Measurements from ENCODE around the gene CA7.

GRCh38 chr16:66851166-66851964 is 7.2 kb downstream of the CA7 start:
- no peak for TF ChIP-seq EP300 (conservative IDR thresholded peaks at IDR 0.05; ENCODE audit: poor library complexity, severe bottlenecking)
- no peak for TF ChIP-seq RAD21 (conservative IDR thresholded peaks at IDR 0.05)
- TF ChIP-seq MXI1 (conservative IDR thresholded peaks at IDR 0.05; ENCODE audit: poor library complexity, severe bottlenecking), result no peak
- no peak for TF ChIP-seq EZH2 (IDR thresholded peaks at IDR 0.05; ENCODE audit: borderline replicate concordance, insufficient read depth, low read length, poor library complexity, severe bottlenecking)
- TF ChIP-seq SMC3 (conservative IDR thresholded peaks at IDR 0.05; ENCODE audit: poor library complexity), result no peak
- TF ChIP-seq CTCF (IDR thresholded peaks at IDR 0.05; ENCODE audit: poor library complexity, severe bottlenecking), result no peak
- no peak for TF ChIP-seq TAF1 (IDR thresholded peaks at IDR 0.05; ENCODE audit: low read depth)
- TF ChIP-seq, protein P1, sequence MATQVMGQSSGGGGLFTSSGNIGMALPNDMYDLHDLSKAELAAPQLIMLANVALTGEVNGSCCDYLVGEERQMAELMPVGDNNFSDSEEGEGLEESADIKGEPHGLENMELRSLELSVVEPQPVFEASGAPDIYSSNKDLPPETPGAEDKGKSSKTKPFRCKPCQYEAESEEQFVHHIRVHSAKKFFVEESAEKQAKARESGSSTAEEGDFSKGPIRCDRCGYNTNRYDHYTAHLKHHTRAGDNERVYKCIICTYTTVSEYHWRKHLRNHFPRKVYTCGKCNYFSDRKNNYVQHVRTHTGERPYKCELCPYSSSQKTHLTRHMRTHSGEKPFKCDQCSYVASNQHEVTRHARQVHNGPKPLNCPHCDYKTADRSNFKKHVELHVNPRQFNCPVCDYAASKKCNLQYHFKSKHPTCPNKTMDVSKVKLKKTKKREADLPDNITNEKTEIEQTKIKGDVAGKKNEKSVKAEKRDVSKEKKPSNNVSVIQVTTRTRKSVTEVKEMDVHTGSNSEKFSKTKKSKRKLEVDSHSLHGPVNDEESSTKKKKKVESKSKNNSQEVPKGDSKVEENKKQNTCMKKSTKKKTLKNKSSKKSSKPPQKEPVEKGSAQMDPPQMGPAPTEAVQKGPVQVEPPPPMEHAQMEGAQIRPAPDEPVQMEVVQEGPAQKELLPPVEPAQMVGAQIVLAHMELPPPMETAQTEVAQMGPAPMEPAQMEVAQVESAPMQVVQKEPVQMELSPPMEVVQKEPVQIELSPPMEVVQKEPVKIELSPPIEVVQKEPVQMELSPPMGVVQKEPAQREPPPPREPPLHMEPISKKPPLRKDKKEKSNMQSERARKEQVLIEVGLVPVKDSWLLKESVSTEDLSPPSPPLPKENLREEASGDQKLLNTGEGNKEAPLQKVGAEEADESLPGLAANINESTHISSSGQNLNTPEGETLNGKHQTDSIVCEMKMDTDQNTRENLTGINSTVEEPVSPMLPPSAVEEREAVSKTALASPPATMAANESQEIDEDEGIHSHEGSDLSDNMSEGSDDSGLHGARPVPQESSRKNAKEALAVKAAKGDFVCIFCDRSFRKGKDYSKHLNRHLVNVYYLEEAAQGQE (IDR thresholded peaks at IDR 0.05; ENCODE audit: borderline replicate concordance), result no peak
